ENCODE results near the gene ACSL1. TPM values are rescaled to one million over a fixed set of nuclear protein-coding genes. Genes with fewer than 3 reads are reported as not detected.

Gene ACSL1
- total RNA-seq, 1 experiment from 2014 or later = 12.9 TPM

- H3K4me3 ChIP-seq = no peak overlapping the region
- no peaks in the 10 kb centered on the region for H3K27me3 ChIP-seq
- no peaks in the 10 kb centered on the region for H3K36me3 ChIP-seq
- H3K27ac ChIP-seq = no peak overlapping the region
- H3K4me1 ChIP-seq = no peaks in the 10 kb centered on the region
- no peak for DNase-seq
- no peaks in the 10 kb centered on the region for H3K9me3 ChIP-seq (replicated peaks)
Measured at GRCh38 chr4:184775854-184776555, 49.8 kb downstream of the ACSL1 start.

- H3K4me1 ChIP-seq = no peaks in the 10 kb centered on the region
Measured at GRCh38 chr4:184774152-184774551, 51.6 kb downstream of the ACSL1 start.

DNA sequence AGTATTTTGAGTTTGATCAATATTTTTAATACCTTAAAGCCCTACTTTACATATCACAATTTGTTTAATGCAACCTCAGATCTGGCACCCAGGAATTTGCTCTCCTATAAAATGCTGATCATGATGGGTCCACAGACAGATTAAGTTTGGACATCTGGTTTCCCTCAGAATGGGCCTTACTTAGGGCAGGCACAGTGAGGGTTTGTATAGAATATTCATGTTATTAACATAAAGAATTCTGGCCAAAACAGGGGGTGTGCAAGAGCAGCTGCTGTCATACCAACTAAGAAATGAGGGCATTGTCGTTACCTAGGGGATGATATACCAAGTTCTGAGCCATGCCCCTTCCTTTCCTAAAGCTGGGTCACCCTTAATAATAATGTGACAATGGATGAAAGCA lies 54.4 kb downstream of the ACSL1 start:
- H3K9me3 ChIP-seq (replicated peaks) = no peaks in the 10 kb centered on the region
- H3K27ac ChIP-seq = no peak overlapping the region
- DNase-seq = no peak
- H3K4me3 ChIP-seq = no peak overlapping the region
- H3K36me3 ChIP-seq = no peaks in the 10 kb centered on the region
- H3K4me1 ChIP-seq = no peaks in the 10 kb centered on the region
- H3K27me3 ChIP-seq = no peaks in the 10 kb centered on the region

More at GRCh38 chr4:184774152-184774551, 51.6 kb downstream of the ACSL1 start:
- H3K27ac ChIP-seq = no peak overlapping the region
- H3K27me3 ChIP-seq = no peaks in the 10 kb centered on the region
- DNase-seq = no peak
- H3K36me3 ChIP-seq = no peaks in the 10 kb centered on the region
- H3K9me3 ChIP-seq (replicated peaks) = no peaks in the 10 kb centered on the region
- H3K4me3 ChIP-seq = no peak overlapping the region

DNA sequence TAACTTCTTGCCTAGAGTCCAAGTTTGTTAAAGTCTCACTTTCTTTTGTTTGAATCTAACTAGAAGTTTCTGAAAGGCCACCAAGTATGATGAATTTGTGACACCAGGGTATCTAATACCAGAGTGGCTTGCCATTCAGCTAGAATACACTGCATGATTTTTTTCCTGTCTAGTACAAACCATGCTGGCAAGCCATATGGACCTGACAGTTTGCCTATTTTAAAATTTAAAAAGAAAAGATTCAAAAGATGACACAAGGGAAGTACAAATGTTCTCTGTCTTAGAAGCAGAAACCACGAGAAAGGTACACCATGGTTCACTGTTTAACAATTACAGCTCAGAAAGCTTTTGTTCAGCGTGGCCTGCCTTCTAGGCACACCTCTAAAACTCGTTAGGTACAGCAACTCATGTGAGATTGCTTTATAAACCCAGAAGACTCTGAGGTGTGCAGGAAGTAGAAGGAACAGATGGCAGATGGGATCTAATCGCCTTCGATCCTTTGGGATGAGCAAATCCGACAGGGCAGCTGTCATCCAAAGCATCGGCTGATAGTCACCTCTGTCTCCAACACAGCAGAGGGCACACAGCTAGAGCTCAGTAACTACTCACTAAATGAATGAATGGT lies 56.5 kb downstream of the ACSL1 start:
- Histone ChIP-seq H3K27ac (no peak overlapping the region), H3K4me1 (no peaks in the 10 kb centered on the region), H3K36me3 (no peaks in the 10 kb centered on the region), H3K9me3 (replicated peaks) (no peaks in the 10 kb centered on the region), H3K27me3 (no peaks in the 10 kb centered on the region), H3K4me3 (no peak overlapping the region)
- DNase-seq = no peak

DNA sequence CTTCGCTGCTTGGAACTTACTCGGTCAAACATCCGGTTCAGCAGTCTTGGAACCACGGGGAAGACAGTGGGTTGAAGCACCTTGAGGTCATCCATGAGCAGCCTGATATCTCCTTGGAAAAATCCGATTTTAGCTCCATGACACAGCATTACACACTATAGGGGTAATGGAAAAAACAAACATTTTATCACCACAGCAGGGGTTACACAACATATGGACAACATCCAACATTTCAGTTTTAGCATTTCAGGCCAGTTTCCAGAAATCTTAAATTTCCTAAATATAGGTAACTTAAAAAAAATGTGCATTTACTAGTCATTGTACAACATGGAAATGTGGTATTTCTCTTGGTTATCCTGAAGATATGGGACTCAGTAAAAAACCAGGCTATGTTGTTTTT lies 57.5 kb downstream of the ACSL1 start:
- Histone ChIP-seq H3K27ac (no peak overlapping the region), H3K27me3 (no peaks in the 10 kb centered on the region), H3K4me1 (no peaks in the 10 kb centered on the region), H3K4me3 (no peak overlapping the region), H3K36me3 (no peaks in the 10 kb centered on the region), H3K9me3 (replicated peaks) (no peaks in the 10 kb centered on the region)
- no peak for DNase-seq

DNA sequence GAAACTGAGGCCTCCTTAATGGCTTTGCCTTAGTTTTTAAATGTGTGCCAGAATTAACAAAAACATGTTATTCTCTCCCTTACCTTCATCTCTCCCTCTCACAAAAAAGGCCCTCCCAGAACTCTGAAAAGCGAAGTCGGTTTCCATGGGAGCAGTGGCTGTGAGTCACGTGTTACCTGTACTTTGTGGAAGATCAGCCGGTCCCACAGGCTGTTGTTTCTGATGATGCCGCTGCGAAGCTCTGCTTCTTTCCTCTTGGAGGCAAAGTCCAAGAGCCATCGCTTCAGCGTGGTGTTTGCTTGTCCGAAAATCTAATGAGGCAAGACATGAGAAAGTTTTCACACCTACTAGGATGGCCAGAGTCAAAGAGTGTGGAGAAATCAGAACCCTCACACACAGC lies 59.3 kb downstream of the ACSL1 start:
- Histone ChIP-seq H3K4me3 (no peak overlapping the region), H3K27ac (no peak overlapping the region), H3K9me3 (replicated peaks) (no peaks in the 10 kb centered on the region), H3K4me1 (no peaks in the 10 kb centered on the region), H3K36me3 (no peaks in the 10 kb centered on the region), H3K27me3 (no peaks in the 10 kb centered on the region)
- no peak for DNase-seq

DNA sequence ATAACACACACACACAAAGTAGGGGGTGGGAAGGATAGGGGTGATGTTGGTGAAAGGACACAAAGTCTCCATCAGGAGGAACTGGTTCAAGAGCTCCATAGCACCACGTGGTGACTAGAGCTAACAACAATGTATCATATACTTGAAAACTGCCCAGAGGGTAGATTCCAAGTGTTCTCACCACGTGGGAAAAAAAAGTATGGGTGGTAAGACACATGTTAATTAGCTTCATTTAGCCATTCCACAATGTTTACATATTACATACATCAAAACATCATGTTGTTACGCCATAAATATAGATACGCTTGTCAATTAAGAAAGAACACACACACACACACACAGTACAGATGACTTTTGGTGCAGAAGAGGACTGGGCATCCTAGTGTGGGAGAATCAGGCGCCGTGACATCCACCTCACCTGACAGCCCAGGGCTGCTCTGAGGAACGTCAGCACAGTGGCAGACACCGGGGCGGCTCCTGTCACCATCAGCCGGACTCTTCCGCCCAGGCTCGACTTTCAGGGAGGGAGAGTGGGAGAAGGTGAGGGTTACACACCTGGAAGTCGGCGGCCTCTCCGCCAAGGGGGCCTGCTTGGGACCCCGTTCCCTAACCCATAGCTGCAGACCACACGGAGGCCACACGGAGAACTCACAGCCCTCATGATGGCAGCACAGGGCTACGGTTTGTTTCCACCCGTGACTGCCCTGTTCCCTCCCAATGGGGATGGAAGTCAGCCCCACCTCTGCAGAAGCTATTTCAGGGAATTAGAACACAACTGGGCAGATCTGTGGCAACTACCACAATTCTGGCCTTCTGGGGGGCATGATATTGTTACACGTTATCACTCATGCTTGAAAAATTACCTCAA lies 60.1 kb downstream of the ACSL1 start:
- Histone ChIP-seq H3K36me3 (no peaks in the 10 kb centered on the region), H3K4me3 (no peak overlapping the region), H3K9me3 (replicated peaks) (no peaks in the 10 kb centered on the region), H3K27me3 (no peaks in the 10 kb centered on the region), H3K27ac (no peak overlapping the region), H3K4me1 (no peaks in the 10 kb centered on the region)
- DNase-seq = no peak

DNA sequence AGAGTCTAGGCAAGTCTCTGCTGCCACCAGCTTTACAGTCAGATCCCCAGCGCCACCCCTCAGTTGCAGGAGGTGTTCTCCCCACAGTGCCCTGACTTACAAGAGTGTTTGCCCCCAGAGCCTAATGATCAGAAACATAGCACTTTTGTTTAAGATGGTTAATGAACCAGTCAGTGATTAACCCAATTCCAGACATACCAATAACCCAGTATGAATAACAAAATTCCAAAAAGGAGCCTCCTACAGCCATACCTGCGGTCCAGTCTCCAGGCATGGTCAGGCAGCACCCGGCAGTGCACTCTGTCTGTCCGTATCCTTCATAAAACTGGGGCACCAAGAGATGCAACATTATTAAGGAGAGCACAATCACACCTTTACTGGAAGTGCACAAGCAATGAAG lies 61.2 kb downstream of the ACSL1 start:
- Histone ChIP-seq H3K4me3 (no peak overlapping the region), H3K4me1 (peaks cover 3% of the 10 kb centered on the region; the same call in 1 of the 2 replicates), H3K27me3 (no peaks in the 10 kb centered on the region), H3K36me3 (no peaks in the 10 kb centered on the region), H3K9me3 (replicated peaks) (no peaks in the 10 kb centered on the region), H3K27ac (no peak overlapping the region)
- DNase-seq = no peak

GRCh38 chr4:184763150-184763780 lies 62.5 kb downstream of the ACSL1 start:
- DNase-seq = no peak
- Histone ChIP-seq H3K36me3 (no peaks in the 10 kb centered on the region), H3K4me3 (no peak overlapping the region), H3K27me3 (no peaks in the 10 kb centered on the region), H3K4me1 (peaks cover 3% of the 10 kb centered on the region; the same call in 1 of the 2 replicates), H3K27ac (no peak overlapping the region), H3K9me3 (replicated peaks) (no peaks in the 10 kb centered on the region)

DNA sequence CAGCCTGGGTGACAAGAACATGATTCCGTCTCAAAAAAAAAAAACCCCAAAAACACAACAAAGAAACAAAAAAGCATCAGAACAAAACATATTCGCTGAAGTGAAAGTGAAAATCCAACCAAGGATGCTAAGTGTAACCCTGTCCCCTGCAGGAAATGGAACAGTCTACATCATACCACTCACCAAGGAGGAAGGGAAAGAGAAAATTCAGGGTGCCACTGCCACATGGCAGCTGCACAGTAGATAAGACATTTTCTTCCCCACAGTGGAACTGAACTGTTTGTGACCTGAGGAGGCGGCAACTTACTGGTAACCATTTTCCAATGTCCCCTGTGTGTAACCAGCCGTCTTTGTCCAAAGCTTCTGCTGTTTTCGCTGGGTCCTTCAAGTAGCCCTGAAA lies 63.7 kb downstream of the ACSL1 start:
- H3K4me3 ChIP-seq = no peak overlapping the region
- H3K27me3 ChIP-seq = no peaks in the 10 kb centered on the region
- no peak overlapping the region for H3K27ac ChIP-seq
- no peak for DNase-seq
- peaks cover 3% of the 10 kb centered on the region; the same call in 1 of the 2 replicates for H3K4me1 ChIP-seq
- no peaks in the 10 kb centered on the region for H3K36me3 ChIP-seq
- no peaks in the 10 kb centered on the region for H3K9me3 ChIP-seq (replicated peaks)

GRCh38 chr4:184760681-184761080 lies 65.1 kb downstream of the ACSL1 start:
- H3K27me3 ChIP-seq = no peaks in the 10 kb centered on the region
- no peak overlapping the region for H3K4me3 ChIP-seq
- H3K4me1 ChIP-seq = peaks cover 4% of the 10 kb centered on the region; the same call in 1 of the 2 replicates
- no peak overlapping the region for H3K27ac ChIP-seq
- DNase-seq = no peak
- H3K36me3 ChIP-seq = no peaks in the 10 kb centered on the region
- H3K9me3 ChIP-seq (replicated peaks) = no peaks in the 10 kb centered on the region

DNA sequence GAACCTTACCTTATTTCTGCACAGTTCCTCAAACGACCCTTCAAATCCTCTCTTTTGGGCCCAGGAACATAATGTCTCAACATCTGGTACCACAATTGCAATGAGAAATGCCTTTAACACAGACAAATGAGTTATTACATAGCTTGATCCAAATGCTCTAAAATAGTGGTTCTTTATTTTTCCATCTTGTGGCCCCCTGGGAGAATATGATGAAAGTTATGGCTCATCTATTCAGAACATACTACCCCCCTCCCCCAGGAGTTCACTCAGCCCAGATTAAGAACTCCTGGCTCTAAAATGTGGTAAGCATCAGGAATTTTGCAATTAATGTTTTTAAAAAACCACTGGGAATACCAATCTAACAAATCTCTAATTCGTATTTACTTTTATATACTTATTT lies 68.0 kb downstream of the ACSL1 start:
- no peak for DNase-seq
- Histone ChIP-seq H3K4me3 (no peak overlapping the region), H3K27me3 (no peaks in the 10 kb centered on the region), H3K27ac (no peak overlapping the region), H3K4me1 (peaks cover 7% of the 10 kb centered on the region; the same call in 1 of the 2 replicates), H3K9me3 (replicated peaks) (no peaks in the 10 kb centered on the region), H3K36me3 (no peaks in the 10 kb centered on the region)

DNA sequence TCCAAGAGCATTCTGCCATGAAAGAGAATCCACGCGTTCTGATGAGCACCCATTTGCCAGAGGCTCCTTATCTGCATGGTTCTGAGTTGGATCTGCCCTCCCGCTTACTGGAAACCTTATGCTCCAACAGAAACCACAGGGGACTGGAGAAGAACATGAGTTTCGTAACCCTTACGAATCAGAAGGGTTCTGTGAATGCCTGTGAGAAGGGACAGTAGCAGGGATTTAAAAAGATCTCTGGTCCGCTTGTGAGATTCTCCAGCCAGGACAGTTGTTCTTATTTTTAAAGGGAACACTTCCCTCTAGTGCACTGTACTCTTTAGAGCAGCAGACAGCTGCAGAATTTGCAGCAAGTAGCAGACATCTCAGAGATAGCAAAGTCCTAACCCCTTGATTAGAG lies 69.4 kb downstream of the ACSL1 start:
- Histone ChIP-seq H3K9me3 (replicated peaks) (no peaks in the 10 kb centered on the region), H3K4me3 (no peak overlapping the region), H3K36me3 (no peaks in the 10 kb centered on the region), H3K4me1 (peaks cover 12% of the 10 kb centered on the region), H3K27me3 (no peaks in the 10 kb centered on the region), H3K27ac (no peak overlapping the region)
- DNase-seq = no peak

DNA sequence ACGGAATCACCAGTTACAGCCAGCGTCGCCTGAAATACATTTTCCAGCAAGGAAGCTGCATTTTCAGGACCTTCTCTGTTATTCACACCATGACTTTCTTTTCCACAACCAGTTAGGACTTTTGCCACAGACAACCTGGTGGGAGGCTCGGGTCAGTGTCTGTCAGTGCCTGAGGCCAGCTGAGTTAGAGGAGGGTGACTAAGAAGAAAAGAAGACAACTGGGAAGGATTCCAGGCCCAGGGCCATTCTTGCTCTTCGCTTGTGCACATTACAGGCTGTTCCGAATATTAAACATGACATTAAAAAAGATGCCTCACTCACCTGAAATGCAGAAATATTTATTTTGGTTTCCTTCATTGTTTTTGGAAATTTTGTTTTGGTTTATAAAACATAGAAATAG lies 70.5 kb downstream of the ACSL1 start:
- Histone ChIP-seq H3K4me1 (peaks cover 18% of the 10 kb centered on the region), H3K27ac (no peak overlapping the region), H3K36me3 (no peaks in the 10 kb centered on the region), H3K4me3 (no peak overlapping the region), H3K9me3 (replicated peaks) (no peaks in the 10 kb centered on the region), H3K27me3 (no peaks in the 10 kb centered on the region)
- DNase-seq = no peak

Measured in SJCRH30 (cell line).